ENCODE data around the gene MTCH1.
"Not testable (repeated sequence)": the region's sequence is repeated elsewhere in the genome, so short reads cannot be mapped to it uniquely, and the experiment has no call there.

MTCH1 gene

GRCh38 chr6:36954262-36954931 lies 31.6 kb downstream of the MTCH1 start, which contains the start of gene PI16:
PI16 (plus strand) TSS chr6:36954738; CDS start chr6:36954761, 23 bp downstream.
- no peak for DNase-seq (ENCODE audit: low read depth)

GRCh38 chr6:36953931-36954261 lies 32.1 kb downstream of the MTCH1 start:
- no peak for DNase-seq (ENCODE audit: low read depth)

- DNase-seq (ENCODE audit: low read depth) = no peak
These were observed 36.4 kb downstream of the MTCH1 start for GRCh38 chr6:36949636-36950035.

- not testable (repeated sequence) for DNase-seq (ENCODE audit: low read depth)
These were observed 36.9 kb downstream of the MTCH1 start for GRCh38 chr6:36949076-36949475.

- DNase-seq (ENCODE audit: low read depth) = no peak
These were observed 38.2 kb downstream of the MTCH1 start for GRCh38 chr6:36947570-36948351.

GRCh38 chr6:36946526-36946925 lies 39.5 kb downstream of the MTCH1 start:
- DNase-seq (ENCODE audit: low read depth) = no peak

- DNase-seq (ENCODE audit: low read depth) = no peak
These were observed 40.7 kb downstream of the MTCH1 start for GRCh38 chr6:36945301-36945700.

GRCh38 chr6:36944650-36945049 lies 41.3 kb downstream of the MTCH1 start:
- DNase-seq (ENCODE audit: low read depth) = no peak

GRCh38 chr6:36942329-36942728 lies 43.7 kb downstream of the MTCH1 start:
- DNase-seq (ENCODE audit: low read depth) = not testable (repeated sequence)

GRCh38 chr6:36941561-36941960 lies 44.4 kb downstream of the MTCH1 start:
- DNase-seq (ENCODE audit: low read depth) = not testable (repeated sequence)

GRCh38 chr6:36940027-36940426 lies 46.0 kb downstream of the MTCH1 start:
- no peak for DNase-seq (ENCODE audit: low read depth)

GRCh38 chr6:36939005-36939404 lies 47.0 kb downstream of the MTCH1 start:
- not testable (repeated sequence) for DNase-seq (ENCODE audit: low read depth)

- peak; percentile 43 for DNase-seq (ENCODE audit: low read depth)
These were observed 47.5 kb downstream of the MTCH1 start for GRCh38 chr6:36938536-36938935.

- DNase-seq (ENCODE audit: low read depth) = no peak
These were observed 48.1 kb downstream of the MTCH1 start for GRCh38 chr6:36937896-36938295.

- DNase-seq (ENCODE audit: low read depth) = no peak
These were observed 49.2 kb downstream of the MTCH1 start for GRCh38 chr6:36936824-36937223.

GRCh38 chr6:36934901-36935300 lies 51.1 kb downstream of the MTCH1 start:
- DNase-seq (ENCODE audit: low read depth) = no peak

GRCh38 chr6:36933519-36933918 lies 52.5 kb downstream of the MTCH1 start:
- no peak for DNase-seq (ENCODE audit: low read depth)

GRCh38 chr6:36933102-36933501 lies 52.9 kb downstream of the MTCH1 start:
- peak; percentile 66 for DNase-seq (ENCODE audit: low read depth)

GRCh38 chr6:36930483-36930882 lies 55.5 kb downstream of the MTCH1 start:
- no peak for DNase-seq (ENCODE audit: low read depth)

GRCh38 chr6:36929607-36930006 lies 56.4 kb downstream of the MTCH1 start:
- DNase-seq (ENCODE audit: low read depth) = no peak

GRCh38 chr6:36929152-36929551 lies 56.8 kb downstream of the MTCH1 start:
- DNase-seq (ENCODE audit: low read depth) = no peak

- no peak for DNase-seq (ENCODE audit: low read depth)
These were observed 57.5 kb downstream of the MTCH1 start for GRCh38 chr6:36928547-36928918.

- DNase-seq (ENCODE audit: low read depth) = no peak
These were observed 58.1 kb downstream of the MTCH1 start for GRCh38 chr6:36927691-36928546.

All from HS-27A (cell line).